Measurements from ENCODE around the gene PPP2R5A.

PPP2R5A gene

DNA sequence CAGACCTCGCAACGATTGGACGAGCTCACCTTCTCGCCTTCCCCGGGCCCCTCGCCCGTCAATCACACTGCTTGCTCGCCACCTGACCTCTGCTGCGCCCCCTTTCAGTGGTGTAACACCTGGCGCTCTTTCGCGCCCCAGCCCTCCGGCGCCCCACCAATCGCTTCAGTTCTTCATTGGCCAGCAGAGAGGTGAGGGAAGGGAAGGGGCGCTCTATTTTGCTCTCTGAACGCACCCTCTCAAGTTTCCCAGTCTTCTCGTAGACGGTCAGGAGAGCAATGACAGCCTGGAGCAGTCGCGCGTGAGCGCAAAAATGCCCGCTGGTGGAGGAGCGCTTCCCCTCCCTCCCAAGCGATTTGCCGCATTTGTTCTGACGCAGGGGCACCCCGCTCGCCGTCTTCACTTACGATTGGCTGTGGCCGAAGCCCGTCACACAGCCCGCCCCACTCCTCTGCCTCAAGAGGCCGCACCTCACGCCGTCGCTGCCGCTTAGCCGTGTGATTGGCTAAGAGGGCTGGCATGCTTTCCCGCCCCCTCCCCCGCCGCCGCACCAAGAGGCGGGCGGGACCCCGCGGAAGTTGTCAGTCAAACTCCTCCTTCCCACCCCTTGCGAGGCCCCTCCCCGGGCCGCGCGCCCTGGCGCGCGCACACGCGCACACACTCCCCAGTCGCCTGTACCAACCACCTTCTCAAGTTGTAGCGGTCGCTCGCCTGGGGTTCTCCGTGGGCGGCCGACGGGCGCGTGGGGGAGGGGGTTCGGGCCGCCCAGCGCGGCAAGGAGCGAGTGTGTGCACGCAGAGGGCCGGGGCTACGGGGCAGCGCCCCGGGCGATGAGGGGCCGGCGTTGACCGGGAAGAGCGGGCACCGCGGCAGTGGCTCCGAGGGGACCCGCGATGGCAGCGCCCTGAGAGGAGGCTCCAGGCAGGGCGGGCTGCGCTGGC lies at the start of gene PPP2R5A:
TSS of gene PPP2R5A (plus strand) at position 667 of the 941 bp plus-strand sequence. CDS start 701 bp downstream, outside the sequence.
- H3K27me3 Mint-ChIP-seq = no peaks in the 10 kb centered on the region
- H3K4me1 Mint-ChIP-seq (ENCODE audit: low read depth) = peaks cover 32% of the 10 kb centered on the region
- H3K27ac Mint-ChIP-seq = peak within 1 kb of the TSS; percentile 89
- H3K4me3 Mint-ChIP-seq = peak within 1 kb of the TSS; percentile 89
- no peaks in the 10 kb centered on the region for H3K9me3 Mint-ChIP-seq
- H3K36me3 Mint-ChIP-seq (ENCODE audit: low read depth) = peaks cover 16% of the 10 kb centered on the region
- intact Hi-C loops (cut with micrococcal nuclease) = no loop called here

DNA sequence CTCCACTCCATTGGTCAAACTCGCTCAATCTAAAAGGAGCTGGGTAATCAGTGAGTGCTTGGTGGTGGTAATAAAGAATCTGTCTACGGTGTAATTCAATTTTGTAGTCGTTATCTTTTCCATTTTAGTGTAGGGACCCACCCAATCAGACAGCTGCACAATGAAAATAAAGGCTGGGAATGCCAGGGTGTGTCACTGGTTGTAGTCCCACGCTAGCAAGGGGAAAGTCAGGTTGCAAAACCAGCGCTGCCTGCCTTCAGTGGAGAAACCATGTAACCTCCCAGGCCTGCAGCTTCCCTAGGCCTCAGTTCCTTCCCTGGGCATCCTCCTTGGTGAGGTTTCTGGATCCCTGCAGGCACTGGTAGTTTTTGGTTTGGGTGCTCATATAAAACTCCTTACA lies 49.4 kb upstream of the PPP2R5A start:
- H3K9me3 Mint-ChIP-seq = no peaks in the 10 kb centered on the region
- H3K27me3 Mint-ChIP-seq = peaks cover 2% of the 10 kb centered on the region
- intact Hi-C loops (cut with micrococcal nuclease) = no loop called here
- H3K4me1 Mint-ChIP-seq (ENCODE audit: low read depth) = peaks cover 50% of the 10 kb centered on the region
- no peak overlapping the region for H3K27ac Mint-ChIP-seq
- H3K36me3 Mint-ChIP-seq (ENCODE audit: low read depth) = no peaks in the 10 kb centered on the region
- H3K4me3 Mint-ChIP-seq = no peak overlapping the region

DNA sequence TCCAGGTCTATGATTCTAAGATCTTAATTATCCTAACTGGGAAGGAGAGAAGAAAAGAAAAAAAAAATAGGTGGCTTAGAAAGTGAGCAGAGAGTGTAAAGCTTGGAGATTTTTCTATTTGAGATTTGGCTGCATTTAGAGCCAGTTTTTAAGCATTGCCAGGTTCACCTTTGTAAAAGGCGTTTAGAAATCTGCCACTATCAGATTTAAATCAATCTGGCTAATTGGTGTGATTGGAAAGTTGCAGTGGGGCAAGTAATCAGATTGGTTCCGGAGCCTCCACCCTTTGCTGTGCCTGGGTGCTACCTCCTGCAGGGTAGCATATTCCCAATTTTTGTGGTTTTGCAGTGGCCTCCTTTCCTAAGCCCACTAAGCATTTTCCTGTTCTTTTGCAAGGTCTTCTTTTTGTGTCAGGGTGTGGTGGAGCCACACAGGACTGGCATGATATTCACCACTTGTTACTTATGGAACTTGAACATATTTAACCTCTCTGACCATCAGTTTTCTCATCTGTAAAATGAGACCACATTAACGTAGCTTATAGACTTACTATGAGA lies 48.5 kb upstream of the PPP2R5A start:
- intact Hi-C loops (cut with micrococcal nuclease) = no loop called here
- H3K36me3 Mint-ChIP-seq (ENCODE audit: low read depth) = no peaks in the 10 kb centered on the region
- no peak overlapping the region for H3K4me3 Mint-ChIP-seq
- H3K9me3 Mint-ChIP-seq = no peaks in the 10 kb centered on the region
- H3K27me3 Mint-ChIP-seq = peaks cover 2% of the 10 kb centered on the region
- peaks cover 50% of the 10 kb centered on the region for H3K4me1 Mint-ChIP-seq (ENCODE audit: low read depth)
- no peak overlapping the region for H3K27ac Mint-ChIP-seq

DNA sequence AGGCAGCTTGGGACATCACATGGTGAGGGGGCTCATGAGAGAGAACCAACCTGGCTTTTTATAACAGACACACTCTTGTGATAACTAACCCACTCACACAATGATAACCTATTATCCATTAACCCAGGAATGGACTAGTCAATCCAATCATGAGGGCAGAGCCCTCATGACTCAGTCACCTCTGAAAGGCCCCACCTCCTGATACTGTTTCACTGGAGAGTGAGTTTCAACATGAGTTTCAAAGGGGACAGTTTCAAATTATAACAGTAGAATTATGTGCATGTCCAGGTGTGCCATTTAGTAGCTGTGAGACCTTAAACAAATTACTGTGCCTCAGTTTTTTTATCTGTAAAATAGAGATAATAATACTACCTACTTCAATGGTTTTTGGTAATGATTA lies 47.6 kb upstream of the PPP2R5A start:
- no peaks in the 10 kb centered on the region for H3K36me3 Mint-ChIP-seq (ENCODE audit: low read depth)
- H3K4me3 Mint-ChIP-seq = no peak overlapping the region
- H3K27me3 Mint-ChIP-seq = peaks cover 2% of the 10 kb centered on the region
- no peaks in the 10 kb centered on the region for H3K9me3 Mint-ChIP-seq
- H3K4me1 Mint-ChIP-seq (ENCODE audit: low read depth) = peaks cover 41% of the 10 kb centered on the region
- H3K27ac Mint-ChIP-seq = no peak overlapping the region
- intact Hi-C loops (cut with micrococcal nuclease) = no loop called here

DNA sequence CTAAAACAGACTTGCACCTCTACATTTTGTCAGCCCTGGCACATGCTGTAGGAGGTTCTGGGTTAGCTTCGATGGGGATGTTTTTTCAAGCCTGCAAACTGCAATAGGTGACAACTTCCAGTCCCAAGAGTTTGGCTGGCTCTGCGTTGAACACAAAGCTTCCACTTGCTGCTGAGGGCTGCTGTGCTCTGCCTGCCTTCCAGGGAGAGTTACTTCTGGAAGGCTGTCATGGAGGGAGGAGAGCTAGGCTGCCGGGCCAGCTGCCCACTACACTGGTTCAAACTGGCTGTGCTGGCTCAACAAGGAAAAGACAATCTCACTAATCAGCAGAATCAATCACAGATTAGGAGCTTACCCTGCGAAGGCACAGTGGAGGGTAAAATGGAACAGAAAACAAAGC lies 46.7 kb upstream of the PPP2R5A start:
- no peak overlapping the region for H3K27ac Mint-ChIP-seq
- no peaks in the 10 kb centered on the region for H3K9me3 Mint-ChIP-seq
- H3K4me3 Mint-ChIP-seq = no peak overlapping the region
- peaks cover 2% of the 10 kb centered on the region for H3K27me3 Mint-ChIP-seq
- H3K36me3 Mint-ChIP-seq (ENCODE audit: low read depth) = no peaks in the 10 kb centered on the region
- intact Hi-C loops (cut with micrococcal nuclease) = no loop called here
- H3K4me1 Mint-ChIP-seq (ENCODE audit: low read depth) = peaks cover 39% of the 10 kb centered on the region

DNA sequence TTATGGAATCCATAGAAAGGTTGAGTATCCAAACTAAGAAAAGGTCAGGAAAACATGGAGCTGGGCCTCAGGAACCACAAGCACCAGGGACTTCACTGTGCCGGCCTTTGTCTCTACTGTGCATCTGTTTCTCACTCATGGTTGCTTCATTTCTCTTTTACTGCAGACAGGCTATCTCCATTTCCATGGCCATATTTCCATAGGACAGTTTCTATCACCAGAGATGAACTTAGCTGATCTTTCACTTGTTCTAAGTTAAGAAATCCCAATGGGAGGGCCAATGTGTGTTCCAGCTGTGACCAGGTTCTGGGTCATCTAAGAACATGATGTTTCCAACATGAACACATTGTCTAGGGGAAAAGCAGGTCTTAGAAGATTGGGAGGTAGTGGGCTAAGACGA lies 43.7 kb upstream of the PPP2R5A start:
- no peaks in the 10 kb centered on the region for H3K9me3 Mint-ChIP-seq
- no peak overlapping the region for H3K4me3 Mint-ChIP-seq
- peaks cover 29% of the 10 kb centered on the region for H3K4me1 Mint-ChIP-seq (ENCODE audit: low read depth)
- H3K36me3 Mint-ChIP-seq (ENCODE audit: low read depth) = no peaks in the 10 kb centered on the region
- no peak overlapping the region for H3K27ac Mint-ChIP-seq
- H3K27me3 Mint-ChIP-seq = peaks cover 2% of the 10 kb centered on the region
- intact Hi-C loops (cut with micrococcal nuclease) = no loop called here

DNA sequence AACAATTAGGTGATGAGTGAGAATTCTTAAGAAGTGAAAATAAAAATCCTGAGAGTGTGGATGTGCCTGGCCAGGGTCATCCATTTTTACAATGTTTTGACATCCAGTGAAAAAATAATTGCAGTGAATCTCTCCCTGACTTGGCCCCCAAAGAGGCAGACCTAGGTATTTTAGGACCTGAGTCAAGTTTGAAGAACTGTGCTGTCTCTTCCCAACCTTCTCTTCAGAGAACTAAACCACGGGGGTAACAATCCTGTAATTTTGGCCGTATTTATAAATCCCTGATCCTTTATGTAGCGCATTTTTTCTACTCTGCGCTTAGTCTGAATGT lies 43.3 kb upstream of the PPP2R5A start:
- Mint-ChIP-seq H3K36me3 (ENCODE audit: low read depth) (no peaks in the 10 kb centered on the region), H3K4me1 (ENCODE audit: low read depth) (peaks cover 27% of the 10 kb centered on the region), H3K9me3 (no peaks in the 10 kb centered on the region), H3K27ac (no peak overlapping the region), H3K4me3 (no peak overlapping the region), H3K27me3 (peaks cover 2% of the 10 kb centered on the region)
- intact Hi-C loops (cut with micrococcal nuclease) = no loop called here

DNA sequence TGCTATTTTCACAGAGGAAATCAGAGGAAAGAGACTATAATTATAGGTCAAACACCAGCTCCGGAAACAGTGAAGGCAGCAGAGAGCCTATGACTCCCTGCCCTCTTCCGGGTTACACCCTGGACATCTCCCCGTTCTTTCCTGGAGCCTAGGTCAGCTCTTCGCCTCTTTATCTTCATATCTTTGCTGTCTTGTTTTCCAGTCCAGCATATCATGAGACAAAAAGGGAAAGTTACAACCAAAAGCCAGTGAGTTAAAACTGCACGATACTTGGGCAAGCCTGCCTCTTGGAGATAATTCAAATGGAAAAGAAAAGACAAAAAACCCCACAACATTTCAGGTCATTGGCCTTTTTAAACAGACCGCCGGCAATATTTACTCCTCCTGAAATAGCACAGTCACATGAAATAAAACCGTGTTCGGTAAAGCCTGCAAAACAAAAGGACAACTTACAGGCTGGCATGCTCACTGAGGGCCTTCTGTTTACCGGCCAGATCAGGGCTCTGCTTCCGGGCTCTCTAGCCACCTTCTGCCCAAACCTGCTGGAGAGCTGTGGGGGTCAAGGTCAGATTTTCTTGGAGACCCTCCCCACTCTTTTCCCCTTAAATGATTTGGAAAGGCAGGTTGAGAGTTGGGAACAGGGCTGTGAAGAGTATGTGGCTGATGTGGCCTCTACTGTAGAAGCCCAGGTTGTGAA lies 42.8 kb upstream of the PPP2R5A start:
- intact Hi-C loops (cut with micrococcal nuclease) = no loop called here
- H3K9me3 Mint-ChIP-seq = no peaks in the 10 kb centered on the region
- H3K4me1 Mint-ChIP-seq (ENCODE audit: low read depth) = peaks cover 31% of the 10 kb centered on the region
- no peak overlapping the region for H3K27ac Mint-ChIP-seq
- H3K36me3 Mint-ChIP-seq (ENCODE audit: low read depth) = no peaks in the 10 kb centered on the region
- peaks cover 2% of the 10 kb centered on the region for H3K27me3 Mint-ChIP-seq
- no peak overlapping the region for H3K4me3 Mint-ChIP-seq

DNA sequence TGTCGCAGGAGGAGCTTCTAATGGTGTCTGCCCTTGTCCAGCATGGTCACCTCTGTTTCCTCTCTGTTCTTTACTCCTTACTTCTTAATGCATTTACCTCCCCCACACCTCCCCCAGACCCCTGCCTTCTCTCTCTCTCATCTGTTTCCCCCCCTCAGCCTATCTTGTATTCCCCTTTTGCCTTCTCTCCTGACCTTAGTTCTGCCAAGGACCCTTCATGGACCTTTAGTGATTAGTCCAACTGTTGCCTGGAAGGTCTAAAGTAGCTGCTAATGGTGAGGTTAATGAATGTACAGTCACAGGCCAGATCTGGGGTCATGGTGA lies 42.3 kb upstream of the PPP2R5A start:
- Mint-ChIP-seq H3K4me1 (ENCODE audit: low read depth) (peaks cover 34% of the 10 kb centered on the region), H3K36me3 (ENCODE audit: low read depth) (no peaks in the 10 kb centered on the region), H3K27ac (no peak overlapping the region), H3K4me3 (no peak overlapping the region), H3K9me3 (no peaks in the 10 kb centered on the region), H3K27me3 (peaks cover 2% of the 10 kb centered on the region)
- intact Hi-C loops (cut with micrococcal nuclease) = no loop called here

DNA sequence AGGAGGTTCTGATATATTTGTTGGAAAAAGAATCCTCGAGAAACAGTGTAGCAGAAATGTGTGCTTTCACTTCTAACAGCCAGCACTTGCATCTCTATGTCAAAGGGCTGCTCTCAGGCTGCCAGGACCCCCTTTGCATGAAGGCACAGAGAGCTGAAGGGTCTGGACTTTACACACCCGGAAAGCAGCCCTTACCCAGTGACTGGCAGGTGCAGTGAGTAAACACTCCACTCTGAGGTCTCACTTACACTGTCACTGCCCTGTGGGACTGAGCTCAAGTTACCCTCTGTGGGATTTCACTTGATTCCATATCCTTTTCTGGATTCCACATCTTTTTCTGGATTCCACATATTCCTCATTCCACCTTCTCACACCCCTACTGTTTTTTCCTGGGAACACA lies 40.8 kb upstream of the PPP2R5A start:
- intact Hi-C loops (cut with micrococcal nuclease) = no loop called here
- no peaks in the 10 kb centered on the region for H3K36me3 Mint-ChIP-seq (ENCODE audit: low read depth)
- no peak overlapping the region for H3K4me3 Mint-ChIP-seq
- H3K4me1 Mint-ChIP-seq (ENCODE audit: low read depth) = peaks cover 34% of the 10 kb centered on the region
- H3K27ac Mint-ChIP-seq = no peak overlapping the region
- H3K27me3 Mint-ChIP-seq = no peaks in the 10 kb centered on the region
- no peaks in the 10 kb centered on the region for H3K9me3 Mint-ChIP-seq

DNA sequence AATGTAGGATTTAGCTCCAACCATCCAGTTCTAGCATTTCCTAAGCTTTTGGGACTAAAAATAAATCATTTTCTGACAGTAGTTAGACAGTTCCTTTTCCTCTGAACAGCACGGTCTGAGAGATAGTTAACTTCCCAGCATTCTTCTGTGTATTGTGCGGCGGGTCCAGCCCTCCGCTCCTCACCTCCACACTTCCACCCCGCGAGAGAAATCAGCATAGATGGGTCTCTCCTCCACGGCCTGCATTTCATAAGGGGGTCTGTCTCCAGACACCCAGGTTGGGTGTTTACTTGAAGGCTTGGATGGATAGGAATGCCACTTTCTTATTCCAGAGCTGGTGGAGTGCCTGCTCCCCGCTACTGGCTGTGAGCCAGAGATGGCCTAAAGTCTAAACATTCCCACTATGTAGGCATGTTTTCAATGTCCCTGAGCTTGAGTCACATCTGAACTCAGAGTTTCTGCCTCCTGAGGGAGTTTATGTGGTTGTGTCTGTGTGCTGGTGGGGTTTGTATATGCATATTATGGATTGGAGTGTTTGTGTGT lies 38.0 kb upstream of the PPP2R5A start:
- H3K4me3 Mint-ChIP-seq = no peak overlapping the region
- peaks cover 47% of the 10 kb centered on the region for H3K4me1 Mint-ChIP-seq (ENCODE audit: low read depth)
- H3K27me3 Mint-ChIP-seq = no peaks in the 10 kb centered on the region
- intact Hi-C loops (cut with micrococcal nuclease) = no loop called here
- no peak overlapping the region for H3K27ac Mint-ChIP-seq
- no peaks in the 10 kb centered on the region for H3K9me3 Mint-ChIP-seq
- H3K36me3 Mint-ChIP-seq (ENCODE audit: low read depth) = no peaks in the 10 kb centered on the region

DNA sequence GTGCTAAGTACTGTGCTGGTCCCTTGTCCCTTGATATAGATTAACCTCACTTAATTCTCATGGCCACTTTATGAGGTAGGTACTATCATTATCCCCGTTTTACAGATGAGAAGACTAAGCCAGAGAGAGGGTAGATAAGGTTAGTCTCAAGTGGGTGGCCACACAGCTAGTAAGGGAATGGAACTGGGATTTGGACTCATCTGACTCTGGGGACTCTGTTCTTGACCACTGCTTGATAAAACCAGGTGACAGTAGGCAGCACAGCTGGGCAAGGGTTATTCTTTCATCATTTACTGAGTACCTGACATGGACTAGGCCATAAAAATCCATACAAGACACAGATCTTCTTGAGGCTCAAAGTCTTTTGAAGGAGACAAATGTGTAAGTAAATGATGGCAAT lies 37.2 kb upstream of the PPP2R5A start:
- no peak overlapping the region for H3K27ac Mint-ChIP-seq
- H3K36me3 Mint-ChIP-seq (ENCODE audit: low read depth) = no peaks in the 10 kb centered on the region
- no peaks in the 10 kb centered on the region for H3K27me3 Mint-ChIP-seq
- intact Hi-C loops (cut with micrococcal nuclease) = no loop called here
- H3K9me3 Mint-ChIP-seq = no peaks in the 10 kb centered on the region
- H3K4me1 Mint-ChIP-seq (ENCODE audit: low read depth) = peaks cover 45% of the 10 kb centered on the region
- no peak overlapping the region for H3K4me3 Mint-ChIP-seq

DNA sequence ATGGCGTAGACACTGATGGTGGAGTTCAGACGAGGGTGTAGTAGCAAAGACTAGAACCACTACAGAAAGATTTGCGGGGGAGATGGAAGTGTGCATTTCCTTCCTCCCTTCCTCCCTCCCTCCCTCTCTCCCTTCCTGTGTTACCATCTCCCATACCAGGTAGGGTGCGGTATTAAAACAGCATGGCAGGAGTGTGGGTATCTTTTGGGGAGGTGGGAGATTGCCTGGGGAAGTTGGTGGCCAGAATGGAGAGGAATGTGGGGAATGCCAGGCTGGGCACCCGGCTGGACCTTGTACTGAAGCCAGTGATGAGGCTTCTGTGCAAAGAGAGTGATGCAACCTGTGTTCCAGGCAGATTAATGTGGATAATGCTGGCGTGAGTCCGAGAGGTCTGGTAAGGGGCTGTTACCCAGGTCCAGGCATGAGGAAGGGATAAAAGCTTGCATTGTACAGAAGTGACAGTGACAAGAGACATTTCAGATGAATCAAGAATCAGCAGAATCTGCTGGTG lies 30.3 kb upstream of the PPP2R5A start:
- Mint-ChIP-seq H3K36me3 (ENCODE audit: low read depth) (no peaks in the 10 kb centered on the region), H3K4me3 (no peak overlapping the region), H3K4me1 (ENCODE audit: low read depth) (peaks cover 54% of the 10 kb centered on the region), H3K27ac (no peak overlapping the region), H3K9me3 (no peaks in the 10 kb centered on the region), H3K27me3 (no peaks in the 10 kb centered on the region)
- intact Hi-C loops (cut with micrococcal nuclease) = no loop called here

DNA sequence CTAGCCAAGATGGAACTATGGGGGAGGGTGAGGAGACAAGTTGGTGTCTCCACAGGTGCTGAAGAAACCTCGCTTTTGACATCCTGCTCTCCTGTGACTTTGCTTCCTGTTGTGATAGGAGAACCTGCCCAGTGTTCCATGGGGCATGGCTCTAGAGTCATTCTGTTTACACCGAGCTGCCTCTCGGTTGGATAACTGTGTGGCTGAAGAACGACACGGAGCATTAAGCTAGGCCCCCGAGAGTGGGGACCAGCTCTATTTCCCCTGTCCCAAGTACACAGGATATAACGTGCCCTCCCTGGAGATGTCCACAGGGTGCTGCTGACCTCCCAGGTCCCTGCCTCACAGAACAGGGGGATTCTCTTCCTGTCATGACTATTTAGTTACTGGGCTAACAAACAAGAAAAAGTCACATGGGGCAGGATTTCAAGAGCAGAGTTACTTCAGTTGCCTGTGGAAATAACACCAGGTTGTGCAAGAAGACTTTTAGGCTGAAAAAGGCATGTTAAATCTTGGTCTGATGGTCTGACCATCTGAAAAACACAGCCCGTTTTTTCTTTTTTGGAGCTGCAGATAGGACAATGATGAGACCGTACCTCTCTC lies 29.4 kb upstream of the PPP2R5A start:
- peak overlapping the region; percentile 63 for H3K27ac Mint-ChIP-seq
- intact Hi-C loops (cut with micrococcal nuclease) = no loop called here
- H3K4me1 Mint-ChIP-seq (ENCODE audit: low read depth) = peaks cover 61% of the 10 kb centered on the region
- no peaks in the 10 kb centered on the region for H3K27me3 Mint-ChIP-seq
- H3K36me3 Mint-ChIP-seq (ENCODE audit: low read depth) = no peaks in the 10 kb centered on the region
- no peaks in the 10 kb centered on the region for H3K9me3 Mint-ChIP-seq
- no peak overlapping the region for H3K4me3 Mint-ChIP-seq
